B cell (primary cell): ENCODE data around the gene TRIML2. TPM values are rescaled to one million over a fixed set of nuclear protein-coding genes. Genes with fewer than 3 reads are reported as not detected.

Experiments used
- ATAC-seq: fragments of 200-7000 bp; cut with Tn5 transposase; one replicate; pipeline ENCODE4 v1.10.0; 2021; ENCODE audit warnings: low read depth, mild to moderate bottlenecking, moderate number of reproducible peaks, moderate library complexity
- CTCF ChIA-PET: fragments of 350-600 bp; sonication (Branson Sonifier 250); formaldehyde crosslinking; loops from one replicate; lab custom pipeline; 2021; ENCODE audit warnings: antibody characterized with exemption, inconsistent platforms; lab: Charles Lee
- POLR2A ChIA-PET: fragments of 350-600 bp; sonication (Branson Sonifier 250); formaldehyde crosslinking; loops from one replicate; lab custom pipeline; 2021; ENCODE audit warnings: antibody characterized with exemption; lab: Charles Lee
- DNase-seq: peaks from one replicate; pipeline ENCODE4 v3.0.0; 2013
- H2AFZ ChIP-seq: 2 replicates; pipeline ENCODE4 v1.6.1; 2012; ENCODE audit warnings: mild to moderate bottlenecking, low read depth, low read length; ENCODE audit not compliant: insufficient read depth, poor library complexity, severe bottlenecking
- H3K27ac ChIP-seq, 2 donors: 1 replicate in 1 of 2; 2 replicates in 1 of 2; pipeline ENCODE4 v1.5.1; 2012 to 2013; ENCODE audit warnings: low read length in 2 of 2, mild to moderate bottlenecking in 2 of 2, moderate library complexity in 1 of 2
- H3K27me3 ChIP-seq, 4 experiments: fragments of 200-600 bp in 1 of 4; sonication (generic) in 1 of 4; replicated peaks in 1 of 4; 1 replicate in 2 of 4; 2 replicates in 2 of 4; pipeline versions ENCODE4 v1.6.1 to v1.7.0; 2013 to 2016; ENCODE audit warnings: low read length in 3 of 4, mild to moderate bottlenecking in 2 of 4, mixed read lengths in 1 of 4, moderate library complexity in 1 of 4; ENCODE audit not compliant: insufficient read depth in 4 of 4, control insufficient read depth in 3 of 4; ENCODE audit errors: control extremely low read depth in 1 of 4
- H3K36me3 ChIP-seq, 2 experiments: replicated peaks in 1 of 2; 1 replicate in 1 of 2; 2 replicates in 1 of 2; pipeline versions ENCODE4 v1.6.1 to v1.7.1; 2013; ENCODE audit warnings: low read length in 1 of 2; ENCODE audit not compliant: insufficient read depth in 2 of 2, control insufficient read depth in 1 of 2; ENCODE audit errors: control extremely low read depth in 1 of 2, extremely low read depth in 1 of 2
- H3K4me1 ChIP-seq, 2 donors: fragments of 200-600 bp in 1 of 2; sonication (generic) in 1 of 2; 1 replicate in 1 of 2; 2 replicates in 1 of 2; pipeline versions ENCODE4 v1.5.1 to v1.6.1; 2013 to 2017; ENCODE audit warnings: low read length in 2 of 2; ENCODE audit not compliant: control insufficient read depth in 2 of 2, insufficient read depth in 2 of 2
- H3K4me2 ChIP-seq: replicated peaks from 2 replicates; pipeline ENCODE3; 2012; ENCODE audit warnings: mild to moderate bottlenecking, low read depth, low read length; ENCODE audit not compliant: poor library complexity, severe bottlenecking
- H3K4me3 ChIP-seq, 5 experiments: fragments of 200-600 bp in 1 of 5; sonication (generic) in 1 of 5; 1 replicate in 3 of 5; 2 replicates in 2 of 5; pipeline versions ENCODE4 v1.5.1 to v1.7.0; 2011 to 2016; ENCODE audit warnings: low read length in 4 of 5, mild to moderate bottlenecking in 4 of 5, low read depth in 2 of 5, control low read depth in 1 of 5, moderate library complexity in 1 of 5; ENCODE audit not compliant: insufficient read depth in 1 of 5; ENCODE audit errors: control extremely low read depth in 1 of 5, extremely low read depth in 1 of 5
- H3K79me2 ChIP-seq: fragments of 200-600 bp; sonication (generic); one replicate; pipeline ENCODE4 v1.6.0; 2016; ENCODE audit warnings: low read length; ENCODE audit not compliant: control insufficient read depth, insufficient read depth
- H3K9ac ChIP-seq: fragments of 200-600 bp; sonication (generic); 2 replicates; pipeline ENCODE4 v1.6.1; 2017; ENCODE audit warnings: mild to moderate bottlenecking, low read length, moderate library complexity
- H3K9me3 ChIP-seq, 3 donors: one replicate each; pipeline versions ENCODE4 v1.6.1 to v1.7.1; 2013; ENCODE audit warnings: low read length in 2 of 3; ENCODE audit not compliant: control insufficient read depth in 2 of 3, insufficient read depth in 1 of 3; ENCODE audit errors: control extremely low read depth in 1 of 3
- H4K20me1 ChIP-seq: 2 replicates; pipeline ENCODE4 v1.6.0; 2012; ENCODE audit warnings: mild to moderate bottlenecking, low read length; ENCODE audit not compliant: insufficient read depth, control insufficient read depth, poor library complexity, severe bottlenecking
- H3K27ac Mint-ChIP-seq: one replicate; pipeline ENCODE4 v1.8.0; 2021; ENCODE audit warnings: mixed read lengths
- H3K27me3 Mint-ChIP-seq: one replicate; pipeline ENCODE4 v1.8.0; 2021; ENCODE audit warnings: mixed read lengths
- H3K4me1 Mint-ChIP-seq: one replicate; pipeline ENCODE4 v1.8.0; 2021; ENCODE audit warnings: mixed read lengths
- H3K4me3 Mint-ChIP-seq: one replicate; pipeline ENCODE4 v1.8.0; 2021; ENCODE audit warnings: mixed read lengths
- H3K9me3 Mint-ChIP-seq: one replicate; pipeline ENCODE4 v1.8.0; 2022; ENCODE audit warnings: mixed read lengths; ENCODE audit not compliant: insufficient read depth
- EZH2 ChIP-seq: IDR thresholded peaks from 2 replicates; pipeline ENCODE4 v1.6.1; 2012; ENCODE audit warnings: borderline replicate concordance, low read depth, mild to moderate bottlenecking, moderate library complexity, low read length; ENCODE audit not compliant: insufficient read depth, poor library complexity, severe bottlenecking
- WGBS: methylation state at CpG from one replicate; pipeline ENCODE4 v1.1.5; 2013; ENCODE audit warnings: missing lambda C conversion rate; ENCODE audit not compliant: insufficient coverage; 5-methylcytosine and 5-hydroxymethylcytosine counted together
- intact Hi-C: fragments of 100-400 bp; cut with micrococcal nuclease; formaldehyde crosslinking; loops from one replicate; pipeline ENCODE4 v1.10.0; 2022
- polyA minus RNA-seq: library from RNA; depleted of rRNA, polyadenylated mRNA; stranded (reverse); fragments of >200 nt; gene quantifications from 2 replicates; pipeline ENCODE4 v1.2.3, GENCODE V29; 2012
- polyA plus RNA-seq: library from polyadenylated mRNA; depleted of rRNA; stranded (reverse); fragments of >200 nt; gene quantifications from 2 replicates; pipeline ENCODE4 v1.2.3, GENCODE V29; 2012
- total RNA-seq, 2 donors: library from RNA; stranded (reverse); fragments of 120-200 nt in 1 of 2; gene quantifications; 1 replicate in 1 of 2; 2 replicates in 1 of 2; pipeline versions ENCODE4 v1.2.3 to v1.2.4, GENCODE V29; 2013 to 2022
- TF ChIP-seq, protein P1 (sequence below): fragments of 200-600 bp; IDR thresholded peaks from one replicate; pipeline ENCODE4 v1.8.0; 2022; ENCODE audit warnings: antibody characterized with exemption, mild to moderate bottlenecking

TRIML2 gene, protein sequence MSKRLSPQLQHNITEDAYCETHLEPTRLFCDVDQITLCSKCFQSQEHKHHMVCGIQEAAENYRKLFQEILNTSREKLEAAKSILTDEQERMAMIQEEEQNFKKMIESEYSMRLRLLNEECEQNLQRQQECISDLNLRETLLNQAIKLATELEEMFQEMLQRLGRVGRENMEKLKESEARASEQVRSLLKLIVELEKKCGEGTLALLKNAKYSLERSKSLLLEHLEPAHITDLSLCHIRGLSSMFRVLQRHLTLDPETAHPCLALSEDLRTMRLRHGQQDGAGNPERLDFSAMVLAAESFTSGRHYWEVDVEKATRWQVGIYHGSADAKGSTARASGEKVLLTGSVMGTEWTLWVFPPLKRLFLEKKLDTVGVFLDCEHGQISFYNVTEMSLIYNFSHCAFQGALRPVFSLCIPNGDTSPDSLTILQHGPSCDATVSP
- total RNA-seq (not detected in 2 replicates), polyA plus RNA-seq (not detected in 2 replicates), polyA minus RNA-seq (not detected in 2 replicates)
- not detected for total RNA-seq (2013)

DNA sequence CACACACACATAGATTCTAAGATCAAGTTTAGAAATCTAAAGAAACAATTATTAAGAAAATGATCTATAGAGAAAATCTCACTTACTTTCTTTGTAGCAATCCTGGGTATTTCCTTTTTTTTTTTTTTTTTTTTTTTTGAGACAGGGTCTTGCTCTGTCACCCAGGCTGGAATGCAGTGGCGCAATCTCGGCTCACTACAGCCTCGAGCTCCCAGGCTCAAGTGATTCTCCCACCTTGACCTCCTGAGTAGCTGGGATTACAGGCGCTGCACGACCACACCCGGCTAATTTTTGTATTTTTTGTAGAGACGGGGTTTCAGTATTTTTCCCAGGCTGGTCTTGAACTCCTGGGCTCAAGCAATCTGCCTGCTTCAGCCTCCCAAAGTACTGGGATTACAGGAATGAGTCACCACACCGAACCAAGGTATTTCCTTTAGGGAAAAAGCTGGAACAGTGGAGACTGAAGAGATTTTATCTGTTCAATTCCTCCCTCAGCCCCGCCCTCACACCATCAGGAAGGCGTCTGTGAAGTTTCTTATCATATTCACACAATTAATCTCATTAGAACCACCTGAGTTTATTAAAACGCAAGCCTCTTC is at the start of gene TRIML2:
TRIML2 (minus strand) TSS at position 447 of the 599 bp plus-strand sequence. CDS start 4,235 bp downstream, outside the sequence.
- Histone ChIP-seq H3K9me3 (peaks cover 0 to 20% (median 2%) of the 10 kb centered on the region in 3 donors), H3K4me2 (no peak within 1 kb of the TSS), H2AFZ (no peak within 1 kb of the TSS), H3K9ac (no peak within 1 kb of the TSS), H3K27me3 (no peaks in the 10 kb centered on the region), H3K36me3 (no peaks in the 10 kb centered on the region), H3K4me3 (no peak within 1 kb of the TSS), H3K27ac (no peak within 1 kb of the TSS), H3K79me2 (no peaks in the 10 kb centered on the region), H4K20me1 (no peaks in the 10 kb centered on the region), H3K4me1 (no peaks in the 10 kb centered on the region)
- Mint-ChIP-seq H3K27ac (no peak within 1 kb of the TSS), H3K9me3 (peaks cover 3% of the 10 kb centered on the region), H3K27me3 (no peaks in the 10 kb centered on the region), H3K4me3 (no peak within 1 kb of the TSS), H3K4me1 (no peaks in the 10 kb centered on the region)
- 52% methylated on average over 7 of the region's 11 CpGs for WGBS
- intact Hi-C loops, result no loop called here
- TF ChIP-seq EZH2, result no peak
- TF ChIP-seq, protein P1, sequence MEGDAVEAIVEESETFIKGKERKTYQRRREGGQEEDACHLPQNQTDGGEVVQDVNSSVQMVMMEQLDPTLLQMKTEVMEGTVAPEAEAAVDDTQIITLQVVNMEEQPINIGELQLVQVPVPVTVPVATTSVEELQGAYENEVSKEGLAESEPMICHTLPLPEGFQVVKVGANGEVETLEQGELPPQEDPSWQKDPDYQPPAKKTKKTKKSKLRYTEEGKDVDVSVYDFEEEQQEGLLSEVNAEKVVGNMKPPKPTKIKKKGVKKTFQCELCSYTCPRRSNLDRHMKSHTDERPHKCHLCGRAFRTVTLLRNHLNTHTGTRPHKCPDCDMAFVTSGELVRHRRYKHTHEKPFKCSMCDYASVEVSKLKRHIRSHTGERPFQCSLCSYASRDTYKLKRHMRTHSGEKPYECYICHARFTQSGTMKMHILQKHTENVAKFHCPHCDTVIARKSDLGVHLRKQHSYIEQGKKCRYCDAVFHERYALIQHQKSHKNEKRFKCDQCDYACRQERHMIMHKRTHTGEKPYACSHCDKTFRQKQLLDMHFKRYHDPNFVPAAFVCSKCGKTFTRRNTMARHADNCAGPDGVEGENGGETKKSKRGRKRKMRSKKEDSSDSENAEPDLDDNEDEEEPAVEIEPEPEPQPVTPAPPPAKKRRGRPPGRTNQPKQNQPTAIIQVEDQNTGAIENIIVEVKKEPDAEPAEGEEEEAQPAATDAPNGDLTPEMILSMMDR, result no peak
- ATAC-seq (no peak), DNase-seq (no peak)
- POLR2A ChIA-PET, result no interaction called here
- CTCF ChIA-PET, result no interaction called here

DNA sequence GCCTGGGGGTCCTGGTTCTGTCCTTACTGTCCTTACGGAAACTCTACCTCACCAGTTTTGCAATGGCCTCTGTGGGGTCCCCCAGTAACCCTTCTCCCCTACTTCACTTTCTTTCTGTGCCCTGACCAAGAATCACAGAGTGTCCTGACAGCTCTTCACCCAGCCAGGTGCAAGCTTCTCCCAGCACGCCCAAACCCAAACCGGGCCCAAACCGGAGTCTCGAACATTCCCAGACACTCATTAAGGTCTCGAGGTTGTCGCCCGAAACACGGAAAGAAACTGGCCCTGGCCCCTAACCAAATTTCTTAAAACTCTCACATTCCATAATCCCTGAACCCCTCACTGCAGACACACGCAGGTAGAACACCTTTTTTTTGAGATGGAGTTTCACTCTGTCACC is 48.9 kb upstream of the TRIML2 start:
- no peak for ATAC-seq
- ChIA-PET POLR2A (no interaction called here), CTCF (no interaction called here)
- TF ChIP-seq EZH2, result no peak
- TF ChIP-seq, protein P1, result no peak
- H3K4me3 ChIP-seq, result no peak overlapping the region
- H3K4me2 ChIP-seq, result no peak overlapping the region
- no peak overlapping the region for H3K27ac ChIP-seq
- intact Hi-C loops, result no loop called here
- H3K27me3 Mint-ChIP-seq, result no peaks in the 10 kb centered on the region
- H3K9me3 ChIP-seq, result peaks cover 0 to 43% (median 4%) of the 10 kb centered on the region in 3 donors
- no peak overlapping the region for H3K9ac ChIP-seq
- H3K4me1 ChIP-seq, result no peaks in the 10 kb centered on the region
- no peak overlapping the region for H2AFZ ChIP-seq
- H3K4me3 Mint-ChIP-seq, result no peak overlapping the region
- WGBS, result 97% methylated on average over 10 of the region's 10 CpGs
- no peaks in the 10 kb centered on the region for H3K79me2 ChIP-seq
- no peaks in the 10 kb centered on the region for H4K20me1 ChIP-seq
- H3K4me1 Mint-ChIP-seq, result no peaks in the 10 kb centered on the region
- DNase-seq, result no peak
- no peak overlapping the region for H3K27ac Mint-ChIP-seq
- H3K27me3 ChIP-seq, result no peaks in the 10 kb centered on the region
- H3K36me3 ChIP-seq, result no peaks in the 10 kb centered on the region
- no peaks in the 10 kb centered on the region for H3K9me3 Mint-ChIP-seq
